Astrocyte of the cerebellum (primary cell): ENCODE data around the gene MYO16.
"Not testable (repeated sequence)": the region's sequence is repeated elsewhere in the genome, so short reads cannot be mapped to it uniquely, and the experiment has no call there.

Experiments used
- DNase-seq: peaks from one replicate; pipeline ENCODE4 v3.0.0-alpha.2; 2011; ENCODE audit warnings: low read depth
- H3K4me3 ChIP-seq: 2 replicates; pipeline ENCODE4 v1.5.1; 2011; ENCODE audit warnings: mild to moderate bottlenecking, low read depth, low read length, moderate library complexity
- CTCF ChIP-seq: IDR thresholded peaks from 2 replicates; pipeline ENCODE4 v1.5.1; 2012; ENCODE audit warnings: low read length, low read depth, moderate library complexity, mild to moderate bottlenecking; ENCODE audit errors: missing control alignments
- in situ Hi-C: cut with HindIII; loops from 2 replicates; pipeline ENCODE4 v1.10.0; 2017; ENCODE audit warnings: low sequenced_read_pairs

Gene MYO16

GRCh38 chr13:109090796-109091195, 461.4 kb downstream of the MYO16 start:
- TF ChIP-seq CTCF, result no peak
- in situ Hi-C loops, result no loop called here
- H3K4me3 ChIP-seq, result no peak overlapping the region
- no peak for DNase-seq

GRCh38 chr13:109091249-109091648, 461.8 kb downstream of the MYO16 start:
- no peak for TF ChIP-seq CTCF
- in situ Hi-C loops, result no loop called here
- no peak overlapping the region for H3K4me3 ChIP-seq
- no peak for DNase-seq

DNA sequence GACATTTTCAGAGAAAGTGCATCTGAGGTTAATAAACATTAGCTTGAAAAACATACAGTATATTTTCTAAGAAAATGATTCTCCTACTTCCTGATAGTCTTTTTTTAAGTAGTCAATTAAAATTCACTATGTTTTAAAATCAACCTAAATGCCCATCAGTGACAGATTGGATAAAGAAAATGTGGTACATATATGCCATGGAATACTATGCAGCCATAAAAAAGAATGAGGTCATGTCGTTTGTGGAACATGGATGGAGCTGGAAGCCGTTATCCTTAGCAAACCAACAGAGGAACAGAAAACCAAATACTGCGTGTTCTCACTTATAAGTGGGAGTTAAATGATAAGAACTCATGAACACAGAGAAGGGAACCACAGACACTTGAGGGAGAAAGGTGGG, 462.8 kb downstream of the MYO16 start:
- H3K4me3 ChIP-seq, DNase-seq, in situ Hi-C loops: not testable (repeated sequence)

GRCh38 chr13:109093998-109094397, 464.6 kb downstream of the MYO16 start:
- H3K4me3 ChIP-seq, result no peak overlapping the region
- no peak for TF ChIP-seq CTCF

DNA sequence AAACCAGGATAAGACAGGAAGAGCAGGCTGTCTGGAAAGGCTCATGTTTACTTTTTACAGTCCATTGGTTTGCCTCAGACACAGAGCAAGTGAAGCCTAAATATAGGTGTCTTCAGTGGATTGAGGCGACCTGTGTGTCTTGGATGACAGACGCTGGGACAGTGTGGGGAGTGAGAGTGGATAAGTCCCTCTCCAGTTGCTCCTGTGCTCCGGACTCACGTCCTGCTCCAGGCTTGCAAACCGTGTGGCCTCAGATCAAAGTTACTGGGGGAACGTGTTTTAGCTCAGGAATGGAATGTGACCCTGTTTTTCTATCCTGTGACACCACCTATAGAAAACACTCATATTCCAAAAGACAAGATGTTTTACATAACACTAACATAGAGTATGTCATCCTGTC, 465.7 kb downstream of the MYO16 start:
- H3K4me3 ChIP-seq, result no peak overlapping the region
- in situ Hi-C loops, result no loop called here
- TF ChIP-seq CTCF, result no peak
- DNase-seq, result no peak

More at GRCh38 chr13:109093998-109094397, 464.6 kb downstream of the MYO16 start:
- no peak for DNase-seq
- in situ Hi-C loops, result no loop called here

DNA sequence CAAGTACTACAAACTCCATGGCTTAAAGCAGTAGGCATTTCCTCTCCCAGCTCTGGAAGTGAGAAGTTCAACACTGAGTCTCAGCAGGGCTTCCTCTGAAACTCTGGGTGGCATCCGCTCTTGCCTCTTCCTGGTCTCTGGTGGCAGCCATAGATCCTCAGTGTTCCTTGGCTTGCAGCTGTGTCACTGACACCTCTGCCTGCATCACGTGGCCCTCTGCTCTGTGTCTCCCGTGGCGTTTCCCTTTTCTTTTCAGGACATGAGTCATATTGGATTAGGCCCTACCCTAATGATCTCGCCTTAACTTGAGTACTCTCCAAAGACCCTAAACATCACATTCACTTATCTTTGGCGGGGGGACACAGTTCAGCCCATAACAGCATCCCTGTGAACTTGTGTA, 466.7 kb downstream of the MYO16 start:
- H3K4me3 ChIP-seq, result no peak overlapping the region
- TF ChIP-seq CTCF, result no peak
- no peak for DNase-seq
- in situ Hi-C loops, result no loop called here

GRCh38 chr13:109100705-109101304, 471.4 kb downstream of the MYO16 start:
- DNase-seq, result no peak
- TF ChIP-seq CTCF, result no peak
- in situ Hi-C loops, result loop anchor here (10.0 kb wide), 1 partner anchor 1004 kb away; no protein-coding TSS in a partner anchor
- H3K4me3 ChIP-seq, result no peak overlapping the region
